Stimulated activated CD8-positive, alpha-beta memory T cell treated with anti-CD3 and anti-CD28 coated beads, Interleukin-7, amount 100 ng/mL, for 4 hours (primary cell): Measurements from ENCODE around the gene GCM1.
"Not testable (repeated sequence)": the region's sequence is repeated elsewhere in the genome, so short reads cannot be mapped to it uniquely, and the experiment has no call there.

ENCODE experiments used
- DNase-seq, 2 donors: peaks; one replicate each; pipeline ENCODE4 v3.0.0-alpha.2; 2020; ENCODE audit warnings: low read depth in 2 of 2

Gene GCM1, protein sequence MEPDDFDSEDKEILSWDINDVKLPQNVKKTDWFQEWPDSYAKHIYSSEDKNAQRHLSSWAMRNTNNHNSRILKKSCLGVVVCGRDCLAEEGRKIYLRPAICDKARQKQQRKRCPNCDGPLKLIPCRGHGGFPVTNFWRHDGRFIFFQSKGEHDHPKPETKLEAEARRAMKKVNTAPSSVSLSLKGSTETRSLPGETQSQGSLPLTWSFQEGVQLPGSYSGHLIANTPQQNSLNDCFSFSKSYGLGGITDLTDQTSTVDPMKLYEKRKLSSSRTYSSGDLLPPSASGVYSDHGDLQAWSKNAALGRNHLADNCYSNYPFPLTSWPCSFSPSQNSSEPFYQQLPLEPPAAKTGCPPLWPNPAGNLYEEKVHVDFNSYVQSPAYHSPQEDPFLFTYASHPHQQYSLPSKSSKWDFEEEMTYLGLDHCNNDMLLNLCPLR

DNA sequence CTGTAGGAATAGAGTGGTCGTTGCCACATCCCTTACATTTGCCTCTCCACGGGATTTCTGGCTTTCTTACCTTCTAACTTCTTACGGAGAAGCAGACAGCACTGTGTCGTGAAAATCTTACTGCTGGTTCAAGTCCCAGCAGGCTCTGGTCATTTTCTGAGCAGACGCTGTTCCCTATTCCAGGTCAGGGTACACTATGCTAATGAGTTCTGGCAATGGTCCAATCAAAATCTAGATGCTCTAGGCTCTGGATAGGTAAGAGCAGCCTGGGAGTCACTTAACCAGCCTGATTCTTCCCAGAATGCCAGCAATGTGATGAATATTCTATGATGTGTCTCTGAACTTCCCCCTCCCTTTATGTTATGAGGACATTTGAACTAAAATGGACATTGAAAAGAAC, at the start of gene GCM1:
TSS of gene GCM1 (minus strand) at position 158 of the 400 bp plus-strand sequence. CDS start 3,209 bp downstream, outside the sequence.
- no peak for DNase-seq

DNA sequence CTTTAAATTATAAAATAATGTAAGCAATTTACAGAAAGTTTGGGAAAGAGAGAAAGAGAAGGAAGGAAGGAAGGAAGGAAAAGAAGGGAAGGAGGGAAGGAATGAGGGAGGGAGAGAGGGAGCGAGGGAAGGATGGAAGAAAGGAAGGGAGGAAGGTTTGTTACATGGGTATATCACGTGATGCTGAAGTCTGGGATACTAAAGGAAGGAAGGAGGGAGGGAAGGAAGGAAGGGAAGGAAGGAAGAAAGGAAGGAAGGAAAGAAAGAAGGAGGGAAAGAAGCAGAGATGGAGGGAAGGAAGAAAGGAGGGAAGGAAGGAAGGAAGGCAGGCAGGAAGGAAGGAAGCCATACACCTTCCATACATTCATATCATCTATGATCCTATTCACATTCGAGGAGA, 48.9 kb upstream of the GCM1 start:
- DNase-seq: no peak

DNA sequence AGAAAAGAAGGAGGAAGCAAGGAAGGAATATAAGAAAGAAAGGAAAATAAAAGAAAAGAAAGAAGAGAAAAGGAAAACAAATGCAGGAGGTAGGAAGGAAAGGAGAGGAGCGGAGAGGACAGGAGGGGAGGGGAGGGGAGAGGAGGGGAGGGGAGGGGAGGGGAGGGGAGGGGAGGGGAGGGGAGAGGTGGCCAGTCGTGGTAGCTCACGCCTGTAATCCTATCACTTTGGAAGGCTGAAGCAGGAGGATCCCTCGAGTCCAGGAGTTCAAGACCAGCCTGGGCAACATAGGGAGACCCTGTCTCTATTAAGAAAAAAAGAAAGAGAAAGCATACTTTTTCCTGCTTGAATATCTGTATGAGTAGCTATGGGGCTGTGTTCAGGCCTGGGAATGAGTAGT, 46.4 kb upstream of the GCM1 start:
- DNase-seq: no peak

DNA sequence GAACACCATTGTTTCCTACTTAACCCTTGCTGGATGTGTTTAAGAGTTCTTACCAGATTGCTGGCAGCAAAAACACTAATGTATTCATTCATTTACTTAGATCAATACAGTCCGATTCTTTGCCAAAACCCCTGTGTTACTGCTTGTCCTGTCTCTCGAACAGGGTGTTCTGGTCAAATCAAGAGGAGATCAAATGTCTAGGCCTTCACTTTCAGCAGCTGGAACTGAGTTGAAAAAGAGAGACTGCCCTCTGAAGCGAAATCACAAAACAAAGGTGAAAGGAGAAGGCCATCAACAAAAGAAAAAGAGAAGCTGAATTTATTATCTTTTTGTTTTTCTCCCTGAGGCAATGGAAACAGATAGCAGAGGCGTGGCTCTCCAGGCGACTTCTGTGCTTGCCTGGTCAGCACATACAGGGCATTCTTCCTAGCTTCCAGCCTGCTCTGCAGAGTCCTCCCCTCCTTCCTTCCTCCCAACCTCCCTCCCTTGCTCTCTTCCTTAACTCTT, 44.1 kb upstream of the GCM1 start:
- DNase-seq: no peak

DNA sequence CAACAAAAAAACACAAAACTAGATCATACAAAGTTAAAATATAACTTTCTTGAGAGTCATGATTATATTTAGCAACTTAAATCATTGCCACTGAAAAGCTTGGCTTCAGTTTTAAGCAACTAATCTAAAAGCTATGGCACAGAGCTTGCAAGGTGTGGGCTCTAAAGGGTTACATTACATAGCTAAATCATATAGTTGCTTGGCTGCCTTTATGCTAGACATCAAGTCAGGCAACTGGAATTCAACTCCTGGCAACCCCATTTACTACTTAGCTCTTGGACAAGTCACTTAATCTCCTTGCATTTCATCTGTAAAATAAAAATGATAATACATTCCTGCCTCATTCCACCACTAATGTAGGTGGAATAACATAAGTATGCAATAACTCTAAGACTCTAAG, 40.9 kb upstream of the GCM1 start:
- DNase-seq: no peak

DNA sequence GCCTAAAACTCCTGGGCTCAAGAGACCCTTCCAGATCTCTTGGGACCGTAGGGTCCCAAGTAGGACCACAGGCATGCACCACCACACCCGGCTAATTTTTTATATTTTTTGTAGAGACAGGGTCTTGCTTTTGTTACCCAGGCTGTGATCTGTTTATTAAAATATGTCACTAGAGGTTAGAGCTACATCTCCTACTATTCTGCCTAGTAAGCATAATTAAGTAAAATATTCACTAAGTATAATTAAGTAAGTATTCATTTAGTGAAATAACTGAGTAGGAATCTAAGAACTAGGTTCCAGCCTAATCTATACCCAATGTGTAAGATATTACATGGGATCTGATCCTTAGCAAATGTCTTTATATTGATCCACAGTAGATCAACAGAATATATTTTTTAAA, 40.2 kb upstream of the GCM1 start:
- no peak for DNase-seq

DNA sequence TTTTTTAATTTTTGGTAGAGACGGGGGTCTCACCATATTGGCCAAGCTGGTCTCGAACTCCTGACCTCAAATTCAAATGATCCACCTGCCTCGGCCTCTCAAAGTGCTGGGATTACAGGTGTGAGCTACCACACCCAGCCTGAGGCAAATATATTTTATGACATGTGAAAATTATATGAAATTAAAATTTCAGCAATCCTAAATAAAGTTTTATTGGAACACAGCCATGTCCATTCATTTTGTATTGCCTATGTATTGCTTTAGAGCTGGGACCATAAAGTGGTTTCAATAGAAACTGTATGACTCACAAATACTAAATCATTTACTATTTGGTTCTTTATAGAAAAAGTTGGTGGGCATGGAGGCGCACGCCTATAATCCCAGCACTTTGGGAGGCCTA, 32.0 kb upstream of the GCM1 start:
- no peak for DNase-seq

DNA sequence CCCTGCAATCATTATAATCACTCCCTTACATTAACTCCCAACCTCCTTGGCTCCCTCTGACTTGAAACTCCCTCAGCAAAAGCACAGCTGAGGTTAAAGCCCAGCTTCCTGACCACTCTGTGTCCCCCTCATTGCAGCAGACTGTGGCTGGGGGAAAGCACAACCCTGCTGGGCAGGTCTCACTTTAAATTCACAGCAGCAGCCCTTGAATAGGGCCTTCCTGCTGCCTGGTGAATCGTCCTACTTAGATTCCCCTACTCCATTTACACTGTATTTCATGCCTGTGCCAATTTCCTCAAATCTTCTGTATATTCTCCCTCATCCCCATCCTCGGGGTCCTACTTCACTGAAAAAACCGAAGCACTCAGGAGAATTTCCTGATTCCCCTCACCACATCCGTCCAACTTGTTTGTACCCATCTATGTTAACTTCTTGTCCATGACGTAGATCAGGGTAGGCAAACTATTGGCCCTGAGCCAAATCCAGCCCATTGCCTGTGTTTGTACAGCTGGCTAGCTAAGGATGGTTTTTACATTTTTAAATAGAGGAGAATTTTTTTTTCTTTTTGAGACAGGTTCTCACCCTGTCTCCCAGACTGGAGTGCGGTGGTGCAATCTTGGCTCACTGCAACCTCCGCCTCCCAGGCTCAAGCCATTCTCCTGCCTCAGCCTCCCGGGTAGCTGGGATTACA, 31.5 kb upstream of the GCM1 start:
- peak in 1 of 2 donors; percentile 3 for DNase-seq

DNA sequence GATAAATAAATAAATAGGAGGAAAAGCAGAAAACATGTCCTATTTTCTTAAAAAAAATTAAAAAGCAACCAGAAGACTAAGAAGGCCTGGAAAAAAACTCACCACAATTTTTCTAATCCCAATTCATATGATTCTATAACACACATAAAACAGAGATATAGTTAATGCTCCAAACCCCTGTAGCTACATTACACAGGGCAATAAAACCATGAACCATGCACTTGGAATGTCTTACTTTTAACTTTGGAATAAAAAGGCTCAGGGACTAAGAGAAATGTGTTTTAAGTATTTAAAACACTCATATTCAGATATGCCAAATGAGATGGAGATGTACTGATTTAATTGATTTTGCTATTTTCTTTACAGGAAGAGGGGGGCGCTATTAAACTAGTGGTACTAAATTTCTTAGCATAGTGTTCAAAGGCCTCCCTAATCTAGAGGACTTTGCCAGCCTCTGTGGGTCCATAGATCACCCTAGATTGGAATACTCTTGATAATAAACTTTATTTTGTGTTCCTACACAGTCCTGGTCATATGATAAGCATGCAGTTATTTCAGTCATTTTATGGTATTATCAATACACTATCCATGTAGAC, 30.3 kb upstream of the GCM1 start:
- DNase-seq: no peak

DNA sequence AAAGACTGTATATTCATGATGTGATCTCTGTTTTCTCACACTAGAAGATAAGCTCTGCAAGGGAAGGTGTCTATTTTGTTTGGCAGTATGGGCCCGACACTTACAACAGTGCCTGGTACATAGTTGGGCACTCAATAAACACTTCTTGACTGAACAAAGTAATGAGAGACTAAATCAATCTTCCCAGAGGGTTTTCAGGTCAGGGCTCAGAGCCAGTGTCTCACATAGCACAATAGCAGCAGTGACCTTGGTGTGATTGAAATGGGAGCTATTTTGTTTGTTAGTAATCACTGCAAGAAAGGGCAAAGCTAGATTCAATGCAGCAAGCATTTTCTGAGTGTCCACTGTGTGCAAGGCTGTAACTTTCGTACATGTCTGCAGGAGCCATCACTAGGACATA, 26.4 kb upstream of the GCM1 start:
- no peak for DNase-seq

DNA sequence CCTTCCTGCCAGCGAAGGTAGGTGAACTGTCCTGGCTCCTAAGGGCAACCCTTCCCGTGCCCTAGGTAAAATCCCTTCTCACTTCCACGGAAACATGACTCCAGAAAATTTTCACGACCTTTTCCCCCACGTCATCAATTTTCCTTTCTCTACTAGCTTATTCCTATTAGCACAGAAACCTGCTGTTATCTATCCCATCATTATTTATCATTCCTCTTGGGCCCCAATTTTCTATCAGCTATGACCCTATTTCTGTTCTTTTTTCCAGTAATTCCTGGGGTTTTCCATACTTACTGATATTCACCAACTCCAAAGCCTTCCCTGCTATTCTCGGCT, 23.8 kb upstream of the GCM1 start:
- DNase-seq: no peak

DNA sequence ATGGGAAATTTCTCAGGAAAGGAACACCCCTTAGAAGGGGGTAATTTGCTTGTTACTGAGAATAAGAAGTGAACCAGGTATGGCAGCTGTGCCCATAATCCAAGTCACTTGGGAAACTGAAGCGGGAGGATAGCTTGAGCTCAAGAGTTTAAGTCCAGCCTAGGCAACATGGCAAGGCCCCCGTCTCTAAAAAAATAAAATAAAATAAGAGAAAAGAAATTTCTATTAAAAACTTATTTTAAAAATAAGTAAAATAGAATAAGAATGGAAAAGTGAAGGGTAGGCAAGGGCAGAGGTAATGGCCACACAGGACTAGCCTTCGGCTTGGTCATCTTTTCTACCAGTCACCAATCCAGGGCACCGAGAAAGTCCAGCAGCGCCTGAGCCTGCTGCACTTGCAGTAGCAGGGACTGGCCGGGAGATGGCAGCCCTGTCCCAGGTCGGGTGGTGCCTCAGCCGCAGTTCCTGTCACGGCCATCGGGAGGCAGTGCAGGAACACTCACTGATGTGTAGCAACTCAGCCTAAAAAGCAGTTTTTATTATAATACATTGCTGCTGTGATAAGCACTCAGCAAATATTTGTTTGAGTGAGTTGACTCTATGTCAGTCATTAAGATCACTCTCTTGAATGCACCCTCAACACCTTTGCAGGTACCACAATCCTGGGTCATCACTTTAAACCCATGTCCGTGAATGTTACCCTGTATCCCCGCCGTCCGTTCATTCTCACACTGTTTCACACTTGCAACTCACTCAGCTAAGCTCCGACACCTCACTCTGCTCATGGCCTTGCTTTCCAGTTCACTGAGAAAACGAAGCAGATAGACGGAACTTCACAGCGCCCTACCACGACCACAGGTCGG, 23.2 kb upstream of the GCM1 start:
- DNase-seq: peak; percentile 71 to 78

DNA sequence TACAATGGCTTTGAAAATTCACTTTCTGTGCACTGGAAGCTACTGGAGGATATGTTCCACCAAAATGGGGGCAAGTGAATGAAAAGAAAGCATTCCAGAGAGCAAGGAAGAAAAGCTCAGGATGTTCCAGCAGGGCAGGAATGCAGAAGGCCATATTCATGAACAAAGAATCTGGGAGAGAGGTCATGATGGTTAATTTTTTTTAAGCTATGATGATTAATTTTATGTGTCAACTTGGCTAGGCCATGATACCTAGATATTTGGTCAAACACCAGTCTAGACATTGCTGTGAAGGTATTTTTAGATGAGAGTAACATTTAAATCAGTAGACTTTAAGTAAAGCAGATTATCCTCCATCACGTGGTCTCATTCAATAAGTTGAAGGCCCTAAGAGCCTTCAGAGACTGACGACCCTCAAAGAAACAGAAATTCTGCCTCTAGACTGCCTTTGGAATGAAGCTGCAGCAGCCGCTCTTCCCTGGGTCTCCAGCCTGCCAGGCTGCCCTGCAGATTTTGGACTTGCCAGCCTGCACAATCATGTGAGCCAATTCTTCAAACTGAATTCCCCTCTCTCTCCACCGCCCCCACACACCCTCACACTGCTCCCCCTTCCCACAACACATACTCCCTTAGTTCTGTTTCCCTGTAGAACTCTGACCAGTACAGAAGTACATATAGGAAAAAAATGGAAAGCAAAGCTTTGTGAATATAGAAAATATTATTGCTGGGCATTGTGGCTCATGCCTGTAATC, 20.1 kb upstream of the GCM1 start:
- no peak for DNase-seq

DNA sequence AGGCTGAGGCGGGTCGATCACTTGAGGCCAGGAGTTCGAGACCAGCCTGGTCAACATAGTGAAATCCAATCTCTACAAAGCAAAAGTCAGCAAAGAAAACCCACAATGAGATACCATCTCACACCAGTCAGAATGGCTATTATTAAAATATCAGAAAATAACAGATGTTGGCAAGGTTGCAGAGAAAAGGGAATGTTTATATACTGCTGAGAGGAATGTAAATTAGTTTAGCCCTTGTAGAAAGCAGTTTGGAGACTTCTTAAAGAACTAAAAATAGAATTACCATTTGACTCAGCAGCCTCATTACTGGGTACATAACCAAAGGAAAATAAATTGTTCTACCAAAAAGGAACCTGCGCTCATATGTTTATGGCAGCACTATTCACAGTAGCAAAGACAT, 16.7 kb upstream of the GCM1 start:
- no peak for DNase-seq

DNA sequence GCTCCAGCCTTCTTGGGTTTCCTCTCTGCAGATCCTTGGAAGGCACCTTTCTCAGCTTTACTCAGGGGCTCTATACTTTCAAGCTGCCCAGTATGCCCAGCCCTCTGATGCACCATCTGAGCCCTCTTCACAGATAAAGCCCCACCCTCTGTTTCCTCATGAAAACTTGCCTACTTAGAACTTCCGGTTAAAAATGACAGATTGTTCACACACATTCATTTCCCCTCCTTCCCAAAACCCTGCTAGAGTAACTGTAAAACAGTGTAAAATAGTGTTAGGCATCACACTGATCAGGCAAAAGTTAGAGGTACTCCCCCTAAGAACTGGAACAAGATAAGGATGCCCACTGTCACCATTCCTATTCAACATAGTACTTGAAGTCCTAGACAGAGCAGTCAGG, 14.0 kb upstream of the GCM1 start:
- no peak for DNase-seq

DNA sequence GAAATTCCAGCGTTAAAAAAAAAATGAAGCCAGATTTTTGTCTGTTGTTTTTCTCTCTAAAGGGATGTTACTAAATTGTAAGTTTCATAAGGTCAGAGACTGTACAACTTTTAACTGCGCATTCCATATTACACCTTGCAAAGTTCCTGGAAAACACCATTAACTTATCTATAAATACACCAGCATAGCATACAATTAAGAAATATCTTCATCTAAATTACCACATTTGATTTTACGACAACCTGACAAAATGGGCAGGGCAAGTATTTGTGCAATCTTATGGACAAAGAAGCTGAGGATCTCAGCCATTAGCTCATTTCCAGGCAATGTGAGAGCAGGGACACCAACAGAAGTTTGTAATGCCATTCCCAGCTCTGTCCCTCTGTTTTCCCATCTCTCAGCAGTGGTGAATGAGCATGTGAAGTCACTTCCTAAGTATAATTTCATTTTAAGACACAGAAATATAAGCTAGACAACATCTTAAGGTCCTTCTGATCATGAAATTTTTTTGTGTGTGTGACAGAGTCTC, 12.9 kb upstream of the GCM1 start:
- no peak for DNase-seq

DNA sequence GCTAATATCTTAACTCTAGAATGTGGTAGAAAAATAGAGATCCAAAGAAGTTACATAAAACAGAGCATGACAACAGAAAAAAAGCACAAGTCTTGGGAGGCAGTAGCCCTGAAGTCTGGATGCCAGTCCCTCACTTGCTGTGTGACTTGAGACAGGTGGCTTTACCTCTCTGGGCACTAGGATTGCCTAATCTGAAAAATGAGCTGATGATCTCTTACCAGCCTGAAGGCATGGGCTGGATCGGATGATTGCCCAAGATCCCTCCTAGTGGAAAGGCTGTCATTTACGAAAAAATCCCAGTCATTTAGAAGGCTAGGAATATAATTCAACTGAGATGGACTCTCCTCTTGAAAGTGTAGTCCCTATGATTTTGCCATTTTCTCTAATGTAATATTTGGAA, 10.9 kb upstream of the GCM1 start:
- no peak for DNase-seq

DNA sequence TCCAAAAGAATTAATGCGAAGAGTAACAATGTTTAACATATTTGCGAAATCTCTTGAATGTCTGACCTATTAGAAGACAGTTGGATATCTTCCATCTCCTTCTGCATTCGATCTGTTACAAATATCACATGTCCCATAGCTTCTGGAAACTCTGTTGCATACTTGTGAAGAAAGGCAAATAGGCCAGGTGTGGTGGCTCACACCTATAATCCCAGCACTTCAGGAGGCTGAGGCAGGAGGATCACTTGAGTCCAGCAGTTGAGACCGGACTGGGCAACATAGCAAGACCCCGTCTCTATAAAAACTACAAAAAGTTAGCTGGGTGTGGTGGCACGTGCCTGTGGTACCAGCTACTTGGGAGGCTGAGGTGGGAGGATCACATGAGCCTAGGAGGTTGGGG, 9.4 kb upstream of the GCM1 start:
- not testable (repeated sequence) for DNase-seq

DNA sequence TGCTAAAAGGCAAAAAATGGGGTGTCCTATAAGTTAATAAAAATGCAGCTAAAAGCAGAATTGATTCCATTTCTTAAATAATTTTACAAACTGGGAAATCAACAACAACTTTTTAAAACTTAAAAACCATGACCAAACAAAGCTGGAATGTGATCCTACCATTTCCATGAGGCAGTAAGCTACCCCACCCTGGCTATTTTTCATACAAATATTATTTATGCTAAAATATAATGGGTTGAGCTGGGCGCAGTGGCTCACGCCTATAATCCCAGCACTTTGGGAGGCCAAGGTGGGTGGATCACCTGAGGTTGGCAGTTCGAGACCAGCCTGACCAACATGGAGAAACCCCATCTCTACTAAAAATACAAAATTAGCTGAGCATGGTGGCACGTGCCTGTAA, 6.6 kb upstream of the GCM1 start:
- DNase-seq: not testable (repeated sequence)

DNA sequence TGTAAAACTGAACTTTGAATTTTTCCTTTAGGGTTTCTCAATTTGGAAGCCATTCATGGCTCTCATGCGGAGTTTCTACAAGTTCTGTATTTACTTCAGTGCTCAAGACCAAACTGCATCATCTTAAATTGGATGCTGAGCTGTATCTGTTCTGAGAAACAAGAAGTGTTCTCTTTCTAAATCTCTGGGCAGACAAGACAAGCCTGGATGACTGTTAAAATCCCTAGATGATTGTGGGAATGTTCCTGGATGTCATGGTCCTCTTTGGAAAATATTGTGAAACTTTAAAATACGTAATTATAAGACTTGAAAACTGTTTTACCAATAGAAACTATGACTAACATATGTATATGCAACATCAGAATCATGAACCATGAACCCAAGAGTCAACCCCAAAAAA, 6.2 kb upstream of the GCM1 start:
- DNase-seq: no peak

DNA sequence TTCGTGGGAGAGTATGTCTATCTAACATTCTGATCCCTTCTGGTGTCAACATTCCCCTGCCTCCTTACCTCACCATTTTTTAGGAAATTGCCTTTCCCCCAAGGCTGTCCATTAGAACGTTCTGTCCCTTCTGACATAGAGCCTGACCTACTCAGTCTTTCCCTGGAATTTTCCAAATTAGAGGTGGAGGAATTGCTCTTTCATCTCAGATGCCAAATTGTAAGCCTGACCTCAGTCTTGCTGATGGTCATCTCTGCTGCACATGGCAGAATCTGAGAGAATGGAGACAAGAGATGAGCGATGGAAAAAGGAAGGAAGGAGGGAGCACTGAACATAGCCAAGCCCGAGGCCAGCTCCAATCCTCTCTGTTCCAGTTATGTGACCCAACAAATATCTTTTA, 5.4 kb upstream of the GCM1 start:
- no peak for DNase-seq
